GM18507 (cell line): Measurements from ENCODE around the gene ARV1.
A peak's percentile ranks its signal among the peaks of the same experiment; 100 is the strongest.

Experiments used
- DNase-seq: peaks from one replicate; pipeline ENCODE4 v3.0.0; 2011; ENCODE audit warnings: low read depth; ENCODE audit not compliant: insufficient read length; ENCODE audit errors: extremely low spot score
- FAIRE-seq: peaks from 2 replicates; lab custom pipeline; 2011; peaks lifted over from hg19 to GRCh38; lab: Jason Lieb, UNC

Gene ARV1

DNA sequence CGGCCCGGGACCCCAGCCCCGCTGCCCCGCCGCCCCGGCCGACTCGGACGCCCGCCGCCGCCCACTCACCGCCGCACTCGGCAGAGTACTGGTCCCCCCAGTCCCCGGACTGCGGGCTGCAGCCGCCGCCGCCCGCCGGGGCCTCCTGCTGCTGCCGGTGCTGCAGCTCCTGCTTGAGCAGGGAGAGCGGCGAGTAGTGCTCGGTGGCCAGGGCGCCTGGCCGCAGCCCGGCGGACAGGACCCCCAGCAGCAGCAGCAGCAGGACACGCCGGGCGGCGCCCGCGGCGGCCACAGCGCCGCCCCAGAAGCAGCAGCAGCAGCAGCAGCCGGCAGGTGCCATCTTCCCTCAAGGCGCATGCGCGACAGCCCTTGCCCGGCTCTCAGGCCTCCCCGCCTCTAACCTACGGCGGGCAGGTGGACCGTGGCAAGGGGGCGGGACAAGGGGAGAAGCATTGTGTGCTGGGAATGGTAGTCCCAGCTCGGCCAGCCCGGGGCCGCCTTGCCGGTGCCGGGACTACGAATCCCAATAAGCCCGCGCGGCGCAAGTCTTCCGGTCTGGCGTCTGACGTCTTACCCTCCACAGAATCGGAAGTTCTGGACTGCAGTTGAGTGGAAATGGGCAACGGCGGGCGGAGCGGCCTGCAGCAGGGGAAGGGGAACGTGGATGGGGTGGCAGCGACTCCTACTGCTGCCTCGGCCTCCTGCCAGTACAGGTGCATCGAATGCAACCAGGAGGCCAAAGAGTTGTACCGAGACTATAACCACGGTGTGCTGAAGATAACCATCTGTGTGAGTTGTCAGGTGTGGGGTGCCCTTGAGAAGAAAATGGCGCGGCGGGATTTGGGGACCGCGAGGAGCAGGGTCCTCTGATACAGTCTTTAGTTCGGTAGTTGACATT lies at the start of gene ARV1, which contains the start of gene TTC13:
Gene ARV1, plus strand, starts transcription at position 604 of the 898 bp plus-strand sequence. Its CDS starts 12 bp downstream, at position 616.
Gene TTC13, minus strand, starts transcription at position 371 of the 898 bp plus-strand sequence. Its CDS starts 31 bp downstream, at position 340.
- FAIRE-seq, result peak; percentile 96

DNA sequence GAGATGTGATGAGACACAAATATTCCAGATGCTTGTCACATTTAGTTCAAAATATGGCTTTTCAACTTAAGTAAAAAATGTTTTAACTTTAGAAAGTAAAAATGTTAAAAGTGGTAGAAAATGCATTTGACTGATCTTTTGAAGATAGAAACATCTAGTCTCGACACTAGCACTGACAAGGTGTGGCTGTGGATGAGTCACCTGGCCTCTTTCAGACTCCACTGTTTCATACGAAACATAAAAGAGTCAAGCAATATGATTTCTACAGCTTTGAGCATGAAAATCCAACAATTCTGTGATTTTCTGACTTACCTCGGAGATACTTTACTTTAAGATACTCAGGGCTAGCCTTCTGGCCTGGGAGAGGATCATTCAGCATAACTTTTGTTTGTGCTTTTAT lies 47.9 kb upstream of the ARV1 start:
- DNase-seq, result no peak
- FAIRE-seq, result no peak

More for the DNA sequence above, at the start of gene ARV1, which contains the start of gene TTC13:
- DNase-seq, result peak; percentile 98

DNA sequence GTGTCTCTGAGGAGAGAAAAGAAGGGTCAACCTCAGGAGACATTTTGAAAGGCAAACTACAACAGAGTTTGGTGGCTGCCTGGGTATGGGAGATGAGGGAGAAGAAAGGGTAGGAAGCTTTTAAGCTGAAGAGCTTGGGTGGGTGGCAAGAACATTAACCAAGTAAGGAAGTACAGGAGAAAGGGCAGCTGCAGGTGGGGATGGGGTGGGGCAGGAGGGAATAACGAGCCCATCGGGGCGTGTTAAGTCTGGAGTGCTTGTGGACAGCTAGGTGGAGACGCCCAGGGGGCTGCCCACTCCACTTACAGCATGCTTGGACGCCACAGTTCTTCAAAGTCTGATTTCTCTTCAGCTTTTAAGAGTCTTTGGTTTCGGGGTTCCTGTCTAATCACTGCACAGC lies 43.0 kb upstream of the ARV1 start:
- DNase-seq (no peak), FAIRE-seq (no peak)

DNA sequence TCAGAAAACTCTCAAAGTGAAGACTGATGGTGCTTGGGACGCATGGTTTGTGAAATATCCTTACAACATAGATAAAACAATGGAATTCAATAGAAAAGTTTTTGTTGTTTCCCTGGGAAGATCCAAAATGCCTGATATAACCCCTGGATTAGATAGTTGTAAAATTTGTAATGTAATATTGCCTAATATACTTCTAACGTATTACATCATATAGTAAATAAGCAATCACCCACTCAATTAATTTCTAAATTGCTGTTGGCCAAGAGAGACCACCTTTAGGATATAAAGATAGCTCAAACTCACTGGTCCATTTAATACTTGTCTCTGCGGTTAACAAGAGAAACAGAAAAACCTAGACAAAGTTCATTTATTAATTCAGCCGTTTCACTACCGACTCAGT lies 42.4 kb upstream of the ARV1 start:
- FAIRE-seq (no peak), DNase-seq (no peak)

DNA sequence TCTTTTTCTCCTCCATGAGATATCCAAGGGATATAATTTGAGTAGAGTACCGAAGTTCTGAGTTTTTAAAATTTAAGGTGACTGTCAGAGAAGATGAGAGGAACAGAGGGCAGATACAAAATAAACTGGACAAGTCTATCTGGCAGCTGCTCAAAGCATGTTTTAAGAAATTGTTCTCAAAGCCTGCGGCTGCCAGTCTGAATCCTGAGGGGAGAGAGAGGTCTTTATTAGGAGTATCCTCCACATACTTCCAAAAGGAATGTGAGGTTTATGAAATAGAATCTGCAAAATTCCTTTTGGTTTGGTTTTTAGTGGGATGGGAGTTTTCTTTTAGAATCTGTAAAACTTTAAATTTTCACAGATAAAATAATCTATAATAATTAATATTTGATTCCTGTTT lies 41.5 kb upstream of the ARV1 start:
- DNase-seq (no peak), FAIRE-seq (no peak)

DNA sequence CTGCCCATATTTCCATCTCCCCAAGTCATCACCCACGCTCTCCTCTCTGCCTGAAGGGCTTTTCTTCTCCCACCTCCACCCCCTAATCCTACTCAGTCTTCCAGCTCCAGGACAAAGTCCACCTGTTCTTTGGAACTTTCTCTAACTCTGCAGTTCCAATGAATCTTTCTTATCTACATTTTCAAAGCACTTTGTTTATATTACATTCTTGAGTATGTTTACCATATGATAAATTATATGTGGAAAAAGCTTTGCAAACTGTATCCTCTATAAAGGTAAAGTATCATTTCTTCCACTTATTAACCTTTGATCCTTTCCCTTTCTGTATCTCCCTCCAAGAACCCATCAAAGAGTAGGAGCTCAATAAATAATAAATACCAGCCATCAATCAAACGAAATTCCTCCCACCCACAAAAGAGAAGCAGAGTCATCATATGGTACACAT lies 39.9 kb upstream of the ARV1 start:
- DNase-seq, result no peak
- no peak for FAIRE-seq

DNA sequence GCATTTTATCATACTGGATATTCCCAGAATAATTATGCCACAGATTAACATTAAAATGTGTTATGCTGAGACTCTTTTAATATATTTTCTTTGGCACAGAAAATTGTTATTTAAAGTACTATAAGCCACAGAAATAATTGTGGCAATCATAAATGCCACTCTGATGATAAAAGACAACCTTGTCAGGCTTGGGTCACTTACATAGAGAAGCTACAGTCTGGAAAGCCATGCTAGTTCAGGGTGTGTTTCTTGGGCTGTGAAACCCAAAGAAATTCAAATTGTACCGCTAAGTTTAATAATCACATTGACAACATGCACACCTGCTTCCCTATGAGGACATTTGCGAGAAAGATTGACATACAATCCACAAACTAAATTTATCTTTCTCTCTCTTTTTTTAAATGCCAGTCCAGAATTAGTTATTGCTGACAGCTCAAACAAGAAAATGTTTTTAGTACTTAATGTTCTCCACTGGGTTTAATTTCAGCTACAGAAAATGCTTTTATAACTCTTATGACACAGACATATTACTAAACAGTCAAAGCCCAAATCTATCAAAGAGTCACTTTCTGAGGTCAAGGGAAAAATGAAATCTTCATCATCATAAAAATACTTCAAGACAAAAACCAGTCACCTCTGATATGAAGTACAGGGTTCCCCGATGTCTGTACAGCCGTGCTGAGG lies 38.9 kb upstream of the ARV1 start:
- no peak for FAIRE-seq
- DNase-seq, result no peak

DNA sequence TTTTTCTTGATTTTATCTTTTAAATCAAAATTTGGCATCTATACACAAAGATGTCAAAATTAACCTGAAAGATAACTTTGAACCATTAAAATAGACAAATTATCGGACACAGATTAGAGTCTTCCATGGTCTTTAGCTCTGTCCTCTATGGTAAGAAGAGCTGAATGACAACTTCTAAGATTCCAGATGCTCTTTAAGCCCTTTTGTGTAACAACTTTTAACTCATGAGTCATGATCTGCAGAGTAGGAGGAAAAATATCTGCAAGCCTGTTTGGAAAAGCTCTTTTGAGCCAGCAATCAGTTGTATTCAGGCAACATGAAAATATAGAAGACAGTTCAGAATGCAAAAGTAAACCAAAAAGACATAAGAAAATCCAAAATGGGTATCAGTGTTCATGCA lies 38.0 kb upstream of the ARV1 start:
- no peak for DNase-seq
- FAIRE-seq, result no peak

DNA sequence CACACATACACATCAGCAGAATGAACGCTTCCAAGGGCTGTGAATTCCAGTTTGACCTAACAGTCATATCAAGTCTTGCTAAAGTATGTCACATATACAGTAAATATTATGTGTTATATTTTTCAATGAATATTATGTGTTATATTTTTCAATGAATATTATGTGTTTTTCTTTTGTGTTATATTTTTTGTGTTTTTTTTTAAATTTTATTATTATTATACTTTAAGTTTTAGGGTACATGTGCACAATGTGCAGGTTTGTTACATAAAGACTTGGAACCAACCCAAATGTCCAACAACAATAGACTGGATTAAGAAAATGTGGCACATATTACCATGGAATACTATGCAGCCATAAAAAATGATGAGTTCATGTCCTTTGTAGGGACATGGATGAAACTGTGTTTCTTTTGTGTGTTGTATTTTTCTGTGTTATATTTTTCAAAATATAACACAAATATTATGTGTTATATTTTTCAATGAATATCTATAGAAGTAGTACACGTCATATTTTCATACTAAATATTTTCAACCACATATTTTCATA lies 35.8 kb upstream of the ARV1 start:
- DNase-seq (no peak), FAIRE-seq (no peak)

DNA sequence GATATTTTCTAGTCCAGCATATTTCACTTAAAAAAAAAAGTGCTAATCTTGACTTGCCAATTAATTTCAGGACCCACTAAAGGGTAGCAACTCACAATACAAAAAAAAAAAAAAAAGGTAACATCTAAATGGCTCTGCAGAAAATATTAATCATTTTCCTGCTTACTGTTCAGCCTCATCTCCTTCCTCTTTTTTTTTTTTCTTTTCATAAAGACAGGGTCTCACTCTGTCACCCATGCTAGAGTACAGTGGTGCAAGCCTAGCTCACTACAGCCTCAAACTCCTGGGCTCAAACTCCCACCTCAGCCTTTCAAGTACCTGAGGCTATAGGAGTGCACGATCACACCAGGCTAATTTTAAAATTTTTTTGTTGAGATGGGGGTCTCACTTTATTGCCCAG lies 30.6 kb upstream of the ARV1 start:
- DNase-seq, result no peak
- no peak for FAIRE-seq

DNA sequence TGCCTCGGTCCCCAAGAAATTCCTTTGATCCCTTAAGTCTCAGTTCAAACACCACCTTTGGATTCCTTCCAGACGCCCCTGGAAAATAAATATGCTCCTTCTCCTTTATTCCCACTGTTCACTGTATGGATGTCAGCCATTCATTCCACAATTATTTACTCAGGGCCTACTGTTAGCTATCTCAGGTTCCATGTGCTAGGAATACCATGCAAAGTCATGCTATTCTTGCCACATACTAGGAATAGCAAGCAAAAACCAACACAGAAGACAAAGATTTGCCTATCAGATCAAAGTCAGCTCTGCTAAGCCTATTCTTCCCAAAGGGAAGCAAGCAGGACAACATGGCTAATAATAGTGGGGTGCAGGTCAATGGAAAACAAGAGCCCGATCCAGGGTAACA lies 30.0 kb upstream of the ARV1 start:
- DNase-seq (no peak), FAIRE-seq (no peak)

DNA sequence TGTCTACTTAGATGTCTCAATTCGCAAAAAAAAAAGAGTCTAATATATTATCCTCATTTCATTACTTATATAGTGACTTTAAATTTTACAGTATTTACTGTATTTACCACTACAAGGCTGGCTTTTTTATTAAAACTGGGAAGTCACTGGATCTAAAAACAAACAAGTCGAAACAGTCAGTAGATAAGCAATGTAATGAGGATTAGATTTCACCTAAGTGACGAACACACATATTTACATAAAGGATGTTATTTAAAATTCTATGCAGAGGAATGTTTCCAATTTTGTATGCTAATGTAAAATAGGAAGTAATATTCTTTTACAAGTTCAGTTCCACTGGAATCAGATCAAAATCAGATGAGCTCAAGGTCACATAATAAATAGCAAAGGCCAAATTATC lies 28.5 kb upstream of the ARV1 start:
- no peak for DNase-seq
- FAIRE-seq, result no peak

DNA sequence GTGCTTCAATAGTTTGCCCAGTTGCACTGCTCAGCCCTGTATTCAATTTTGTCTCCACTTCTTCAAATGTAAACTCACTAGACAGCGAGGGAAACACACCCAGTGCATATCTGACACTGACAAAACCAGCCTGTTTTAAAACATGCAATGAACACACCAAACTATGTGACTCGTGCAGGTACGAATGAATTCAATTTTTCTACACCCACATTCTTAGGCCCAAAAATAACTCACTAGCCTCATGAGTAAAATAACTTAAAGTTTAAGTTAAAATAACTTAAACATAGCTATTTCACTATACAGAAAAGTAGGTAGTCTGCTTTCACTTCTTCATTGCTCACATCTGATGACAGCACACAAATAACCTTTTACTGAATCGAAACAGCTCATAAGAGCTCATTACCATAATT lies 21.3 kb upstream of the ARV1 start:
- FAIRE-seq (no peak), DNase-seq (no peak)

DNA sequence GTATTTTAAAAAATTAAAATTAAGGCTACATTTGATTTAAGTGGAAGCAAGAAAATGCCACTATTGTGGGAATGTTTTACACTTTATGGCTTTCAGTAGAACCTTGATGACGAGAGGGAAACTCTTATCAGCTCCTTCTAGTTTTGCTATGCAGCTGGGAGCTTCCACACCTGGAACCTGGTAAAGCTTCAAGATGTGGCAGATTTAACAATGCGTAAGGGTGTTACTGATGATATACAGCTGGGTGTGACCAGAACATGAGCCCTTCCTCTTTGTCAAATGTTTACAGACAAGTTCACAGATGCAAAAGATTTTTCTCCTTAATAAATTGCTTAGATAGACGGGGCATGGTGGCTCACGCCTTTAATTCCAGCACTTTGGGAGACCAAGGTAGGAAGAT lies 20.5 kb upstream of the ARV1 start:
- FAIRE-seq (no peak), DNase-seq (no peak)

DNA sequence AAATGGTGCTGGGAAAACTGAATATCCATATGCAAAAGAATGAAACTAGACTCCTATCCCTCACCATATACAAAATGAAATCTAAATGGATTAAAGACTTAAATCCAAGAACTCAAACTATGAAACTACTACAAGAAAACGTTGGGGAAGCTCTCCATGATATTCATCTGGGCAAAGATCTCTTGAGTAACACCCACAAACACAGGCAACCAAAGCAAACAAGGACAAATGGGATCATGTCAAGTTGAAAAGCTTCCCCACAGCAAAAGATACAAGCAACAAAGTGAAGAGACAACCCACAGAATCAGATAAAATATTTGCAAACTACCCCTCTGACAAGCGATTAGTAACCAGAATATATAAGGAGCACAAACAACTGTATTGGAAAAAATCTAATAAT lies 14.0 kb upstream of the ARV1 start:
- DNase-seq (no peak), FAIRE-seq (no peak)

DNA sequence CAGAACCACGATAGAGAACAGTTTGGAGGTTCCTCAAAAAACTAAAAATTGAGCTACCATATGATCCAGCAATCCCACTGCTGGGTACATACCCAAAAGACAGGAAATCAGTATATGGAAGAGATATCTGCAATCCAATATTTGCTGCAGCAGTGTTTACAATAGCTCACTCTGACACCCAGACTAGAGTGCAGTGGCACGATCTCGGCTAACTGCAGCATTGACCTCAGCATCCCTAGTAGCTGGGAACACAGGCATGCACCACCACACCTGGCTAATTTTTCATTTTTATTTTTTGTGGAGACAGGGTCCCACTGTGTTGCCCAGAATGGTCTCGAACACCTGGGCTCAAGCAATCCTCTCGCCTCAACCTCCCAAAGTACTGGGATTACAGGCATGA lies 13.4 kb upstream of the ARV1 start:
- DNase-seq (no peak), FAIRE-seq (no peak)

DNA sequence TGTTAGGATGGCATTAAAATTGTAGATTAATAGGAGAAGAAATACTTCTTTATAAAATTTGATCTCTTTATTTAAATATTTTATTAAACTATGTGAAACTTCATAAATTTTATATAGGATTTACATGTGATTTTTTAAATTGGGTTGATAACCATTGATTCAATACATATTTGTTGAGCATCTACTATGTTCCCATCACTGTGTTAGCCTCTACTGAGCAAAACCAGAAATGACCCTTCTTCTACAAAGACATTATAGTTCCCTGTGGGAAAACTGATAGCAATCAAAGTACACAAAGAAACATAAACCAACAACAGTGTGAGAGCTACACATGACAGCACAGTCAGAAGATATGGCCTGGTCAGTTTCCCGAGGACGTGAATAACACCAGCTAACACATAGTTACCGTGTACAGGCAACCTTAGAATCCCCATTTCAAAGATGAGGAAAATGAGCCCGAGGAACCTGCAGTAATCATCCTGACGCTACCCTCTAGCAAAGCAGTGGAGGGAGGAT lies 12.5 kb upstream of the ARV1 start:
- no peak for FAIRE-seq
- DNase-seq, result no peak

DNA sequence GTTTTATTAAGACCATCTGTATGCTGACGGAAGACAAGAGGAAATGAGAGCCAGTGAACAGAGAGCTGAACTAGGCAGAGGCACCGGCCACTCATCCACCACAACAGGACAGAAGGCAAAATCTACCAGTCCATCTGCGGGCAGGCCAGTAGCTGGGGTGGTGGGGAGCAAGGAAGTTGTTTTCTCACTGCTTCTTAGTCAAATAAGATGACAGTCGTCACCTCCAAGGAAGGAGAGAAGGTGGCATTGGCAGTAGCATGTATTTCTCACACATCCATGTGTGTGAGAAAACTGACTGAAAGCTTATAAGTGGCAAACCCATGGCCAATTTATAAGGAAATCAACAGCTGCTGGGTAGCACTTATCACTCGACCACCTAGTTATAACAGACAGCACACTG lies 8.5 kb upstream of the ARV1 start:
- DNase-seq (no peak), FAIRE-seq (no peak)

DNA sequence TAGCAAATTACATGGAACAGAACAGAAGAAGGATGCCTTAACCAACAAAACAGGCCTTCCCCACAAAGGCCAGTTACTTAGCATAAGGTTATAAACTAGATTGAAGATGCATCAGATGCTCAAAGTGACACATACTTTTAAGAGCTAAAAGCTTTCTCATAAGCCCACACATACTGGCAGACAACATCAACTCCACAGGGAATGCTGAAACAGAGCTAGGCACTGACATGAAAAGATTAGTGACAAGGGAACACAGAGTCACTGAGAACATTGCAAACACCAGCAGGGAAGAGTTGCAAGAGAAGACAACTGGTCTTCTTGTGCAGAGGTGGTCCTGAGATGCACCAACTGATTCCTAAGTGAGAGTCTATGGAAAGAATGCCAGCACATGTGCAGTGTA lies 7.1 kb upstream of the ARV1 start:
- DNase-seq (no peak), FAIRE-seq (no peak)

DNA sequence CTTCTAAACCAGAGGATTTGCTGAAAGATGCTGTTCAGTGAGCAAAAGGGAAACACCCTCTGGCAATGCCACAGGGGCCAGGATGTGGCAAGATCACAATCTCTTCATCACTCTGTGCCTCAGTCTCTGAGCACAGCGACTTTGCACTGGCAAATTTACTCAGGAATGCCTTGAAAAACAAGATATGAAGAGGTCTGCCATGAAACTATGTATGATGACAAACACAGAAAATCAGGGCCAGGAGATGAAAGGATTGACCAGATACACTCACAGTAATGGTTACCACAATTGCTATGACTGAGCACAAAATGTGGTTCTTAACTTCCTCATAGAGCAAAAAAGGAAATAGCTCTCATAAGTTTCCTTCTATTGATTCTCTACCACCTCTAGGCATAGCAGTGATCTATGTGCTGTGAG lies 6.0 kb upstream of the ARV1 start:
- no peak for DNase-seq
- FAIRE-seq, result peak; percentile 74
